ENCODE measurements around the gene WT1.
"Not testable (repeated sequence)": the region's sequence is repeated elsewhere in the genome, so short reads cannot be mapped to it uniquely, and the experiment has no call there.

WT1 gene

GRCh38 chr11:32435511-32435941 lies at the start of gene WT1:
WT1 (minus strand) TSS chr11:32435539.
- no peak for DNase-seq

- DNase-seq, result no peak
Measured at GRCh38 chr11:32479291-32479690, 44.0 kb upstream of the WT1 start.

- no peak for DNase-seq
Measured at GRCh38 chr11:32478277-32478731, 43.0 kb upstream of the WT1 start.

- no peak for DNase-seq
Measured at GRCh38 chr11:32473282-32473909, 38.1 kb upstream of the WT1 start.

GRCh38 chr11:32472226-32472625 lies 36.9 kb upstream of the WT1 start:
- no peak for DNase-seq

- not testable (repeated sequence) for DNase-seq
Measured at GRCh38 chr11:32471544-32471943, 36.2 kb upstream of the WT1 start.

GRCh38 chr11:32469791-32470190 lies 34.5 kb upstream of the WT1 start:
- DNase-seq, result no peak

GRCh38 chr11:32466279-32466915 lies 31.1 kb upstream of the WT1 start:
- DNase-seq, result no peak

- DNase-seq, result no peak
Measured at GRCh38 chr11:32464078-32464477, 28.7 kb upstream of the WT1 start.

- no peak for DNase-seq
Measured at GRCh38 chr11:32462011-32462690, 26.8 kb upstream of the WT1 start.

GRCh38 chr11:32456864-32457263 lies 21.5 kb upstream of the WT1 start:
- DNase-seq, result no peak

- DNase-seq, result no peak
Measured at GRCh38 chr11:32454993-32455392, 19.7 kb upstream of the WT1 start.

GRCh38 chr11:32451808-32452207 lies 16.5 kb upstream of the WT1 start:
- no peak for DNase-seq

GRCh38 chr11:32450372-32450771 lies 15.0 kb upstream of the WT1 start:
- no peak for DNase-seq

GRCh38 chr11:32448232-32448631 lies 12.9 kb upstream of the WT1 start:
- DNase-seq, result no peak

- DNase-seq, result no peak
Measured at GRCh38 chr11:32447252-32447651, 11.9 kb upstream of the WT1 start.

- no peak for DNase-seq
Measured at GRCh38 chr11:32446227-32446626, 10.9 kb upstream of the WT1 start.

GRCh38 chr11:32444186-32444585 lies 8.8 kb upstream of the WT1 start:
- no peak for DNase-seq

GRCh38 chr11:32440916-32441315 lies 5.6 kb upstream of the WT1 start:
- no peak for DNase-seq

GRCh38 chr11:32440312-32440908 lies 5.1 kb upstream of the WT1 start:
- no peak for DNase-seq

- no peak for DNase-seq
Measured at GRCh38 chr11:32439501-32440210, 4.3 kb upstream of the WT1 start.

GRCh38 chr11:32438866-32439489 lies 3.6 kb upstream of the WT1 start:
- DNase-seq, result no peak
